WTC11 (cell line): ENCODE results near the gene USH2A. TPM values are rescaled to one million over a fixed set of nuclear protein-coding genes. Genes with fewer than 3 reads are reported as not detected.

ENCODE experiments used
- ATAC-seq: fragments of 200-7000 bp; cut with Tn5 transposase; 2 replicates; pipeline ENCODE4 v1.10.0; 2021; ENCODE audit warnings: mild to moderate bottlenecking, moderate library complexity
- CTCF ChIA-PET: fragments of 300-600 bp; sonication (Branson Sonifier 250); formaldehyde crosslinking; loops from one replicate; lab custom pipeline; 2021; ENCODE audit warnings: antibody characterized with exemption; lab: Charles Lee
- POLR2A ChIA-PET: fragments of 350-600 bp; sonication (Branson Sonifier 250); formaldehyde crosslinking; loops from one replicate; lab custom pipeline; 2021; ENCODE audit warnings: antibody characterized with exemption; lab: Charles Lee
- DNase-seq: peaks from one replicate; pipeline ENCODE4 v3.0.0; 2021; ENCODE audit warnings: low spot score
- H3K27ac Mint-ChIP-seq: 2 replicates; pipeline ENCODE4 v1.8.0; 2021; ENCODE audit warnings: mixed read lengths
- H3K27me3 Mint-ChIP-seq: 2 replicates; pipeline ENCODE4 v1.8.0; 2021; ENCODE audit warnings: low read depth, mild to moderate bottlenecking, moderate library complexity, mixed read lengths
- H3K36me3 Mint-ChIP-seq: 2 replicates; pipeline ENCODE4 v1.8.0; 2021; ENCODE audit warnings: mixed read lengths
- H3K4me1 Mint-ChIP-seq: 2 replicates; pipeline ENCODE4 v1.8.0; 2022; ENCODE audit warnings: mixed read lengths
- H3K4me3 Mint-ChIP-seq: 2 replicates; pipeline ENCODE4 v1.8.0; 2021; ENCODE audit warnings: mild to moderate bottlenecking, moderate library complexity, mixed read lengths
- H3K9me3 Mint-ChIP-seq: 2 replicates; pipeline ENCODE4 v1.8.0; 2021; ENCODE audit warnings: mixed read lengths
- ATF2 ChIP-seq: sonication (generic); formaldehyde crosslinking; IDR thresholded peaks from 2 replicates; pipeline ENCODE4 v1.8.1; 2022; ENCODE audit warnings: low read depth, missing genetic modification reagents, borderline replicate concordance
- CREM ChIP-seq: sonication (generic); formaldehyde crosslinking; IDR thresholded peaks from 2 replicates; pipeline ENCODE4 v1.8.1; 2022; ENCODE audit warnings: mild to moderate bottlenecking, missing genetic modification reagents, moderate library complexity
- ESRRA ChIP-seq: sonication (generic); formaldehyde crosslinking; IDR thresholded peaks from 2 replicates; pipeline ENCODE4 v1.8.1; 2022; ENCODE audit warnings: mild to moderate bottlenecking, missing genetic modification reagents, borderline replicate concordance
- FOXK1 ChIP-seq: sonication (generic); formaldehyde crosslinking; IDR thresholded peaks from 2 replicates; pipeline ENCODE4 v1.8.0; 2022; ENCODE audit warnings: mild to moderate bottlenecking, moderate library complexity, missing genetic modification reagents
- GABPB1 ChIP-seq: sonication (generic); formaldehyde crosslinking; IDR thresholded peaks from 2 replicates; pipeline ENCODE4 v1.8.1; 2023; ENCODE audit warnings: mild to moderate bottlenecking, missing genetic modification reagents
- GTF2I ChIP-seq: fragments of 250-450 bp; sonication (Bioruptor Pico); conservative IDR thresholded peaks from 2 replicates; pipeline ENCODE4 v1.4.0; 2021; ENCODE audit warnings: mild to moderate bottlenecking
- HMGA2 ChIP-seq: fragments of 250-450 bp; sonication (Bioruptor Pico); IDR thresholded peaks from 2 replicates; pipeline ENCODE4 v1.4.0; 2021; ENCODE audit warnings: mild to moderate bottlenecking, moderate library complexity
- HMGXB4 ChIP-seq: sonication (generic); formaldehyde crosslinking; IDR thresholded peaks from 2 replicates; pipeline ENCODE4 v1.8.1; 2023; ENCODE audit warnings: mild to moderate bottlenecking, moderate library complexity, missing genetic modification reagents
- MAX ChIP-seq: sonication (generic); formaldehyde crosslinking; IDR thresholded peaks from 2 replicates; pipeline ENCODE4 v1.8.0; 2022; ENCODE audit warnings: mild to moderate bottlenecking, missing genetic modification reagents
- MXD4 ChIP-seq: fragments of 250-450 bp; sonication (Bioruptor Pico); IDR thresholded peaks from 2 replicates; pipeline ENCODE4 v1.8.0; 2021; ENCODE audit warnings: mild to moderate bottlenecking, moderate library complexity, borderline replicate concordance
- NFE2L1 ChIP-seq: sonication (generic); formaldehyde crosslinking; IDR thresholded peaks from 2 replicates; pipeline ENCODE4 v1.8.1; 2023; ENCODE audit warnings: missing genetic modification reagents
- NR2C2 ChIP-seq: sonication (generic); formaldehyde crosslinking; IDR thresholded peaks from 2 replicates; pipeline ENCODE4 v1.8.0; 2022; ENCODE audit warnings: mild to moderate bottlenecking, missing genetic modification reagents
- SMAD4 ChIP-seq: sonication (generic); formaldehyde crosslinking; IDR thresholded peaks from 2 replicates; pipeline ENCODE4 v1.8.0; 2022; ENCODE audit warnings: mild to moderate bottlenecking, missing genetic modification reagents
- SP1 ChIP-seq: sonication (generic); formaldehyde crosslinking; conservative IDR thresholded peaks from 2 replicates; pipeline ENCODE4 v1.8.1; 2022; ENCODE audit warnings: missing genetic modification reagents
- TEAD1 ChIP-seq: sonication (generic); formaldehyde crosslinking; IDR thresholded peaks from 2 replicates; pipeline ENCODE4 v1.8.0; 2022; ENCODE audit warnings: mild to moderate bottlenecking, missing genetic modification reagents
- ZBTB21 ChIP-seq: sonication (generic); formaldehyde crosslinking; IDR thresholded peaks from 2 replicates; pipeline ENCODE4 v1.8.1; 2023; ENCODE audit warnings: mild to moderate bottlenecking, missing genetic modification reagents, borderline replicate concordance
- ZMAT4 ChIP-seq: fragments of 250-450 bp; sonication (Bioruptor Pico); IDR thresholded peaks from 2 replicates; pipeline ENCODE4 v1.9.0; 2021; ENCODE audit warnings: mild to moderate bottlenecking
- ZNF219 ChIP-seq: sonication (generic); formaldehyde crosslinking; IDR thresholded peaks from 2 replicates; pipeline ENCODE4 v1.8.0; 2023; ENCODE audit warnings: missing genetic modification reagents, mild to moderate bottlenecking, borderline replicate concordance
- ZNF423 ChIP-seq: fragments of 250-450 bp; sonication (Bioruptor Pico); IDR thresholded peaks from 2 replicates; pipeline ENCODE4 v2.1.2; 2022; ENCODE audit warnings: mild to moderate bottlenecking, moderate library complexity
- ZNF512 ChIP-seq: sonication (generic); formaldehyde crosslinking; IDR thresholded peaks from 2 replicates; pipeline ENCODE4 v1.8.1; 2022; ENCODE audit warnings: missing genetic modification reagents, borderline replicate concordance
- ZNF532 ChIP-seq: fragments of 250-450 bp; sonication (Bioruptor Pico); IDR thresholded peaks from 2 replicates; pipeline ENCODE4 v1.9.0; 2021; ENCODE audit warnings: mild to moderate bottlenecking, borderline replicate concordance
- total RNA-seq: library from RNA; stranded (reverse); gene quantifications from 3 replicates; pipeline ENCODE4 v1.2.3, GENCODE V29; 2021
- TF ChIP-seq, protein P1 (sequence below): sonication (generic); formaldehyde crosslinking; IDR thresholded peaks from 2 replicates; pipeline ENCODE4 v1.8.0; 2022; ENCODE audit warnings: missing genetic modification reagents

USH2A gene
- total RNA-seq, 1 experiment from 2014 or later = 0.37 TPM

- POLR2A ChIA-PET = no interaction called here
- DNase-seq = no peak
- Mint-ChIP-seq H3K9me3 (peaks cover 6% of the 10 kb centered on the region), H3K27me3 (no peaks in the 10 kb centered on the region), H3K4me3 (no peak overlapping the region), H3K36me3 (peaks cover 41% of the 10 kb centered on the region), H3K27ac (0 out of 2 replicates have a peak overlapping the region, but pooled peaks have one; percentile 30), H3K4me1 (peaks cover 26% of the 10 kb centered on the region)
- no peak for ATAC-seq
- CTCF ChIA-PET = no interaction called here
- TF ChIP-seq ESRRA = no peak
- no peak for TF ChIP-seq ZNF532
- TF ChIP-seq ATF2 (CRISPR knock-in tag) = no peak
- no peak for TF ChIP-seq GABPB1
- no peak for TF ChIP-seq GTF2I
- no peak for TF ChIP-seq NR2C2
- TF ChIP-seq, protein P1, sequence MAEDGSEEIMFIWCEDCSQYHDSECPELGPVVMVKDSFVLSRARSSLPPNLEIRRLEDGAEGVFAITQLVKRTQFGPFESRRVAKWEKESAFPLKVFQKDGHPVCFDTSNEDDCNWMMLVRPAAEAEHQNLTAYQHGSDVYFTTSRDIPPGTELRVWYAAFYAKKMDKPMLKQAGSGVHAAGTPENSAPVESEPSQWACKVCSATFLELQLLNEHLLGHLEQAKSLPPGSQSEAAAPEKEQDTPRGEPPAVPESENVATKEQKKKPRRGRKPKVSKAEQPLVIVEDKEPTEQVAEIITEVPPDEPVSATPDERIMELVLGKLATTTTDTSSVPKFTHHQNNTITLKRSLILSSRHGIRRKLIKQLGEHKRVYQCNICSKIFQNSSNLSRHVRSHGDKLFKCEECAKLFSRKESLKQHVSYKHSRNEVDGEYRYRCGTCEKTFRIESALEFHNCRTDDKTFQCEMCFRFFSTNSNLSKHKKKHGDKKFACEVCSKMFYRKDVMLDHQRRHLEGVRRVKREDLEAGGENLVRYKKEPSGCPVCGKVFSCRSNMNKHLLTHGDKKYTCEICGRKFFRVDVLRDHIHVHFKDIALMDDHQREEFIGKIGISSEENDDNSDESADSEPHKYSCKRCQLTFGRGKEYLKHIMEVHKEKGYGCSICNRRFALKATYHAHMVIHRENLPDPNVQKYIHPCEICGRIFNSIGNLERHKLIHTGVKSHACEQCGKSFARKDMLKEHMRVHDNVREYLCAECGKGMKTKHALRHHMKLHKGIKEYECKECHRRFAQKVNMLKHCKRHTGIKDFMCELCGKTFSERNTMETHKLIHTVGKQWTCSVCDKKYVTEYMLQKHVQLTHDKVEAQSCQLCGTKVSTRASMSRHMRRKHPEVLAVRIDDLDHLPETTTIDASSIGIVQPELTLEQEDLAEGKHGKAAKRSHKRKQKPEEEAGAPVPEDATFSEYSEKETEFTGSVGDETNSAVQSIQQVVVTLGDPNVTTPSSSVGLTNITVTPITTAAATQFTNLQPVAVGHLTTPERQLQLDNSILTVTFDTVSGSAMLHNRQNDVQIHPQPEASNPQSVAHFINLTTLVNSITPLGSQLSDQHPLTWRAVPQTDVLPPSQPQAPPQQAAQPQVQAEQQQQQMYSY (CRISPR knock-in tag) = no peak
- TF ChIP-seq ZBTB21 (CRISPR knock-in tag) = no peak
- no peak for TF ChIP-seq MXD4 (CRISPR knock-in tag)
- no peak for TF ChIP-seq ZNF423 (CRISPR knock-in tag)
- TF ChIP-seq HMGXB4 (CRISPR knock-in tag) = no peak
- TF ChIP-seq SP1 (CRISPR knock-in tag) = no peak
- no peak for TF ChIP-seq HMGA2 (CRISPR knock-in tag)
- TF ChIP-seq ZMAT4 (CRISPR knock-in tag) = no peak
Measured at GRCh38 chr1:215617979-215618378, 805.3 kb downstream of the USH2A start.

DNA sequence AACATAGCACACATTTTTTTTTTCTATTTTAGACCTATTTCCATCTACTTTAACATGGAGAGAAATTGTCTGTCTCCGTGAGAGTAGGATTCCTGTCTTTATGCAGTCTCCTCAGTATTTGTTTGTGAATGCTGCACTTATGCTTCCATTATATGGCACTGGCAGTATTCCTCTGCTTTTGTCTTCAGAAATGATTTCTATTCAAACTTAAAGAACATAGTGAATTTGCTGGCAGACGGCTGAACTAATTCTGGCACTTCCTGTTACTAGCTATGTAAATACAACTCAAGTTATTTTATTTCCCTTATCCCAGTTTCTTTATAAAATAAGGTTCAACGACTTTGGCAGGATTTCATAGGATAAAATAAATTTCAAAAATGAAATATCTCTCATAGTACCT is 810.9 kb downstream of the USH2A start:
- H3K9me3 Mint-ChIP-seq = peaks cover 6% of the 10 kb centered on the region
- TF ChIP-seq SMAD4 (CRISPR knock-in tag) (no peak), TEAD1 (CRISPR knock-in tag) (no peak), ZNF512 (CRISPR knock-in tag) (no peak), ZNF219 (no peak), NFE2L1 (no peak), FOXK1 (no peak), ATF2 (CRISPR knock-in tag) (no peak), MAX (CRISPR knock-in tag) (no peak), CREM (no peak), ZBTB21 (CRISPR knock-in tag) (no peak)

More for the DNA sequence above, 810.9 kb downstream of the USH2A start:
- peaks cover 51% of the 10 kb centered on the region for H3K36me3 Mint-ChIP-seq
- H3K4me1 Mint-ChIP-seq = peaks cover 19% of the 10 kb centered on the region
- no peak overlapping the region for H3K4me3 Mint-ChIP-seq
- DNase-seq (no peak), ATAC-seq (no peak)
- CTCF ChIA-PET = no interaction called here
- no peaks in the 10 kb centered on the region for H3K27me3 Mint-ChIP-seq
- POLR2A ChIA-PET = no interaction called here
- no peak overlapping the region for H3K27ac Mint-ChIP-seq
